OCI-LY3 (cell line): Measurements from ENCODE around the gene ITGA11.

Experiments
- H2AFZ ChIP-seq: fragments of 200-600, 300-600 bp; shearing (Covaris generic); 2 replicates; pipeline ENCODE4 v1.6.0; 2014; ENCODE audit warnings: antibody characterized with exemption, low read depth, low read length
- H3K27ac ChIP-seq: fragments of 200-600, 300-600 bp; sonication (generic); 2 replicates; pipeline ENCODE4 v1.5.1; 2014; ENCODE audit warnings: mild to moderate bottlenecking, low read length, moderate library complexity, mixed read lengths
- H3K27me3 ChIP-seq: fragments of 200-600, 300-600 bp; sonication (generic); 2 replicates; pipeline ENCODE4 v1.6.1; 2014; ENCODE audit warnings: low read depth, low read length, mixed read lengths
- H3K36me3 ChIP-seq: fragments of 200-600, 300-600 bp; sonication (generic); replicated peaks from 2 replicates; pipeline ENCODE3; 2014; ENCODE audit warnings: low read depth, low read length, mixed read lengths
- H3K4me1 ChIP-seq: fragments of 300-600, 200-600 bp; sonication (generic); 2 replicates; pipeline ENCODE4 v1.6.1; 2014; ENCODE audit warnings: low read length, mixed read lengths
- H3K4me2 ChIP-seq: fragments of 200-600, 300-600 bp; sonication (generic); 2 replicates; pipeline ENCODE4 v1.6.1; 2014; ENCODE audit warnings: low read length, mixed read lengths
- H3K4me3 ChIP-seq: fragments of 300-600, 200-600 bp; sonication (generic); 2 replicates; pipeline ENCODE4 v1.5.1; 2014; ENCODE audit warnings: antibody characterized with exemption, mild to moderate bottlenecking, low read length, moderate library complexity
- H3K79me2 ChIP-seq: fragments of 300-600, 200-600 bp; shearing (Covaris generic); 2 replicates; pipeline ENCODE4 v1.6.1; 2014; ENCODE audit warnings: mild to moderate bottlenecking, low read length, mixed read lengths
- H3K9ac ChIP-seq: fragments of 300-600, 200-600 bp; shearing (Covaris generic); 2 replicates; pipeline ENCODE4 v1.6.0; 2014; ENCODE audit warnings: mild to moderate bottlenecking, low read length, moderate library complexity
- H3K9me3 ChIP-seq: fragments of 200-600, 300-600 bp; shearing (Covaris generic); 2 replicates; pipeline ENCODE4 v1.6.1; 2014; ENCODE audit warnings: low read length, mixed read lengths; ENCODE audit not compliant: insufficient read depth
- H4K20me1 ChIP-seq: fragments of 200-600, 300-600 bp; sonication (generic); 2 replicates; pipeline ENCODE4 v1.6.1; 2016; ENCODE audit warnings: low read length, mixed read lengths; ENCODE audit not compliant: insufficient read depth
- EZH2phosphoT487 ChIP-seq: fragments of 200-600 bp; shearing (Covaris generic); IDR thresholded peaks from 2 replicates; pipeline ENCODE4 v1.6.1; 2018; ENCODE audit warnings: antibody characterized with exemption, mixed run types, low read depth
- TF ChIP-seq, protein P1 (sequence below): fragments of 200-600, 300-600 bp; sonication (generic); IDR thresholded peaks from 2 replicates; pipeline ENCODE4 v1.5.1; 2014; ENCODE audit warnings: antibody characterized with exemption, low read length, low read depth

The ITGA11 gene

GRCh38 chr15:68470976-68471375 is 39.0 kb upstream of the ITGA11 start:
- Histone ChIP-seq H3K27me3 (peaks cover 31% of the 10 kb centered on the region), H3K4me1 (no peaks in the 10 kb centered on the region), H3K4me2 (no peak overlapping the region), H3K9me3 (no peaks in the 10 kb centered on the region), H3K27ac (no peak overlapping the region), H4K20me1 (no peaks in the 10 kb centered on the region), H3K79me2 (no peaks in the 10 kb centered on the region), H3K36me3 (no peaks in the 10 kb centered on the region), H3K4me3 (no peak overlapping the region), H3K9ac (no peak overlapping the region), H2AFZ (no peak overlapping the region)
- TF ChIP-seq, protein P1, sequence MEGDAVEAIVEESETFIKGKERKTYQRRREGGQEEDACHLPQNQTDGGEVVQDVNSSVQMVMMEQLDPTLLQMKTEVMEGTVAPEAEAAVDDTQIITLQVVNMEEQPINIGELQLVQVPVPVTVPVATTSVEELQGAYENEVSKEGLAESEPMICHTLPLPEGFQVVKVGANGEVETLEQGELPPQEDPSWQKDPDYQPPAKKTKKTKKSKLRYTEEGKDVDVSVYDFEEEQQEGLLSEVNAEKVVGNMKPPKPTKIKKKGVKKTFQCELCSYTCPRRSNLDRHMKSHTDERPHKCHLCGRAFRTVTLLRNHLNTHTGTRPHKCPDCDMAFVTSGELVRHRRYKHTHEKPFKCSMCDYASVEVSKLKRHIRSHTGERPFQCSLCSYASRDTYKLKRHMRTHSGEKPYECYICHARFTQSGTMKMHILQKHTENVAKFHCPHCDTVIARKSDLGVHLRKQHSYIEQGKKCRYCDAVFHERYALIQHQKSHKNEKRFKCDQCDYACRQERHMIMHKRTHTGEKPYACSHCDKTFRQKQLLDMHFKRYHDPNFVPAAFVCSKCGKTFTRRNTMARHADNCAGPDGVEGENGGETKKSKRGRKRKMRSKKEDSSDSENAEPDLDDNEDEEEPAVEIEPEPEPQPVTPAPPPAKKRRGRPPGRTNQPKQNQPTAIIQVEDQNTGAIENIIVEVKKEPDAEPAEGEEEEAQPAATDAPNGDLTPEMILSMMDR: no peak
- TF ChIP-seq EZH2phosphoT487: no peak

DNA sequence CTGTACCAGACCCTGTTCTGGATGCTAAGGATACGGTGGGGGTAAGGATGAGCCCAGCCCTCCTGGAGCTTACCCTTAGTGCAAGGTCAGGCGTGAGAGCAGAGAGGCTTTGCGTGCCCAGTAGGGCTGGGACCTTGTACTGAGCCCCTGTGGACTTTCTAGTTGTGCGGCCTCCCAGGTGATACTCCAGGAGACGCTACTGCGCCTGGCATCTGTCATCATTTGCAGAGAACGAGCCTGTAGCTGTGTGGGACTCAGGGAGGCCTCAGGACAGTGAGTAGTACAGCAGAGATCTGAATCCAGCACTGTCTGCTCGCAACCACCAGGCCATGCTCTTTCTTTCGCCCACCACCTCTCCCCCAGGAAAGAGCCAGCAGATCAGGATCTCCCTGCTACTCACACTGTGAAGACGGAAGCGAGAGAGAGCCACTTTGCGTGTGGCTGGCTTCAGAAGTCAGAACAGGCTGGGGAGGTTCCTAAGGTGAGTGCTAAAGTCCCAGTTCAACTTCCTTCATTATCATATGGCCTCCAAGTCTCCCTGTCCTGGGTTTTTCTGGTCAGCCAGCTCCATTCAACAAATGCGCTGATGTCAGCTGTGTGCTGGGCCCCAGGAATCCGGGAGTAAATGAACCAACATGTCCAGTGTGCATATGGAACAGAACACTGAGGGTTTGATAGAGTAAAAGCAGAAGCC is 38.2 kb upstream of the ITGA11 start:
- Histone ChIP-seq H2AFZ (no peak overlapping the region), H3K27ac (no peak overlapping the region), H3K4me1 (no peaks in the 10 kb centered on the region), H3K9me3 (no peaks in the 10 kb centered on the region), H3K36me3 (no peaks in the 10 kb centered on the region), H3K4me3 (no peak overlapping the region), H3K27me3 (peaks cover 31% of the 10 kb centered on the region), H4K20me1 (no peaks in the 10 kb centered on the region), H3K4me2 (no peak overlapping the region), H3K9ac (no peak overlapping the region), H3K79me2 (no peaks in the 10 kb centered on the region)
- TF ChIP-seq, protein P1: no peak
- TF ChIP-seq EZH2phosphoT487: no peak

GRCh38 chr15:68469162-68470048 is 37.4 kb upstream of the ITGA11 start:
- Histone ChIP-seq H3K79me2 (no peaks in the 10 kb centered on the region), H2AFZ (no peak overlapping the region), H3K4me3 (no peak overlapping the region), H3K27ac (no peak overlapping the region), H3K27me3 (peaks cover 26% of the 10 kb centered on the region), H4K20me1 (no peaks in the 10 kb centered on the region), H3K4me2 (no peak overlapping the region), H3K4me1 (no peaks in the 10 kb centered on the region), H3K9ac (no peak overlapping the region), H3K36me3 (no peaks in the 10 kb centered on the region), H3K9me3 (no peaks in the 10 kb centered on the region)
- TF ChIP-seq EZH2phosphoT487: no peak
- TF ChIP-seq, protein P1: no peak

DNA sequence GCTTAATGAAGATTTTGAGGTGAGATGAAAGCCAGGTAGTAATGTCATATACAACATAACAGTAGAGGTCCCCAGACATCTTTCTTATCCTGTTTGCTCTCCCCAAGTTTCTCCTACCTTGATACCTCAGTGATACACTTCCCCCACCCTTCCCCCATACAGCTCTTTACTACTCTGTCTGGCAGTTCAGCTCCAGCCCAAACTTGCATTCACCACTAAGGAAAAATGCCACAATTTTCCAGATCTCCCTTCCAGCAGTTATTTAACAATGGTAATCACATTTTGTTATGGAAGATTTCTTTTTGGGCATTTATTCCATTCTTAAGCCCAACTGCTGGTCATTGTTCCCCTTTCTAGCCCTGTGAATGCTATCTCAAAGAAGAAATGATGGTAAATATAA is 34.9 kb upstream of the ITGA11 start:
- Histone ChIP-seq H3K27ac (no peak overlapping the region), H3K79me2 (no peaks in the 10 kb centered on the region), H3K4me3 (no peak overlapping the region), H3K27me3 (peaks cover 30% of the 10 kb centered on the region), H3K9me3 (no peaks in the 10 kb centered on the region), H4K20me1 (no peaks in the 10 kb centered on the region), H3K4me2 (no peak overlapping the region), H2AFZ (no peak overlapping the region), H3K9ac (no peak overlapping the region), H3K36me3 (no peaks in the 10 kb centered on the region), H3K4me1 (no peaks in the 10 kb centered on the region)
- TF ChIP-seq EZH2phosphoT487: no peak
- TF ChIP-seq, protein P1: 0 out of 2 replicates have a peak, but pooled peaks have one; percentile 5
